Hepatocyte (in vitro differentiated cells): ENCODE data around the gene LIPC.

Experiments used
- CTCF ChIP-seq: fragments of 200-600 bp; sonication (generic); IDR thresholded peaks from 2 replicates; pipeline ENCODE4 v1.5.1; 2016; ENCODE audit warnings: antibody characterized with exemption, mild to moderate bottlenecking; ENCODE audit not compliant: poor library complexity
- EZH2 ChIP-seq: fragments of 200-600 bp; sonication (generic); IDR thresholded peaks from 2 replicates; pipeline ENCODE4 v1.6.1; 2016; ENCODE audit warnings: antibody characterized with exemption, mild to moderate bottlenecking, borderline replicate concordance
- EZH2phosphoT487 ChIP-seq: fragments of 200-600 bp; sonication (generic); IDR thresholded peaks from one replicate; pipeline ENCODE4 v1.6.1; 2018; ENCODE audit warnings: antibody characterized with exemption, mild to moderate bottlenecking, low read depth, moderate library complexity; ENCODE audit not compliant: unreplicated experiment, severe bottlenecking

- TF ChIP-seq CTCF (no peak), EZH2phosphoT487 (no peak), EZH2 (no peak)
Measured at GRCh38 chr15:58562135-58562534, 130.3 kb downstream of the LIPC start.
